SU-DHL-6 (cell line): ENCODE results near the gene TNNI2.
A peak's percentile ranks its signal among the peaks of the same experiment; 100 is the strongest.

Experiments
- H2AFZ ChIP-seq: fragments of 200-600 bp; sonication (generic); 2 replicates; pipeline ENCODE4 v1.6.1; 2014; ENCODE audit warnings: low read depth, mild to moderate bottlenecking, moderate library complexity, mixed read lengths, antibody characterized with exemption, low read length; ENCODE audit not compliant: severe bottlenecking
- H3F3A ChIP-seq: fragments of 200-600 bp; shearing (Covaris generic); 2 replicates; pipeline ENCODE4 v1.6.0; 2016; ENCODE audit warnings: antibody characterized with exemption, mild to moderate bottlenecking; ENCODE audit not compliant: insufficient read depth
- H3K27ac ChIP-seq: fragments of 200-600 bp; sonication (generic); 2 replicates; pipeline ENCODE4 v1.5.1; 2016; ENCODE audit warnings: low read depth, mild to moderate bottlenecking, low read length, moderate library complexity, mixed read lengths
- H3K27me3 ChIP-seq: fragments of 200-600 bp; sonication (generic), shearing (Covaris generic); 2 replicates; pipeline ENCODE4 v1.6.0; 2014; ENCODE audit warnings: mild to moderate bottlenecking, low read length
- H3K36me3 ChIP-seq: fragments of 200-600 bp; sonication (generic); 2 replicates; pipeline ENCODE4 v1.6.1; 2014; ENCODE audit warnings: mild to moderate bottlenecking, low read length, mixed read lengths
- H3K4me2 ChIP-seq: fragments of 300-600, 200-600 bp; shearing (Covaris generic), sonication (generic); 2 replicates; pipeline ENCODE4 v1.6.0; 2014; ENCODE audit warnings: low read length, low read depth, mild to moderate bottlenecking; ENCODE audit not compliant: poor library complexity, severe bottlenecking
- H3K4me3 ChIP-seq: fragments of 200-600 bp; sonication (generic); 2 replicates; pipeline ENCODE4 v1.5.1; 2014; ENCODE audit warnings: antibody characterized with exemption, low read length, mild to moderate bottlenecking, mixed read lengths; ENCODE audit not compliant: insufficient read depth, poor library complexity, severe bottlenecking
- H3K79me2 ChIP-seq: fragments of 200-600 bp; sonication (generic); 2 replicates; pipeline ENCODE4 v1.6.1; 2014; ENCODE audit warnings: mild to moderate bottlenecking, low read length, moderate library complexity; ENCODE audit not compliant: insufficient read depth
- H3K9ac ChIP-seq: fragments of 200-600 bp; sonication (generic); 2 replicates; pipeline ENCODE4 v1.7.0; 2014; ENCODE audit warnings: mild to moderate bottlenecking, low read length
- H3K9me2 ChIP-seq: fragments of 200-600 bp; sonication (generic); replicated peaks from 2 replicates; pipeline ENCODE4 v1.6.1; 2014; ENCODE audit warnings: low read length; ENCODE audit not compliant: insufficient read depth
- H3K9me3 ChIP-seq: fragments of 200-600 bp; sonication (generic); 2 replicates; pipeline ENCODE4 v1.6.1; 2014; ENCODE audit warnings: low read length, mixed read lengths; ENCODE audit not compliant: insufficient read depth
- H4K20me1 ChIP-seq: fragments of 200-600 bp; sonication (generic); 2 replicates; pipeline ENCODE4 v1.6.1; 2014; ENCODE audit warnings: low read depth, mild to moderate bottlenecking, antibody characterized with exemption, low read length, moderate library complexity, mixed read lengths
- EZH2phosphoT487 ChIP-seq: fragments of 200-600 bp; sonication (generic), shearing (Covaris generic); conservative IDR thresholded peaks from 2 replicates; pipeline ENCODE4 v1.6.1; 2018; ENCODE audit warnings: mild to moderate bottlenecking, antibody characterized with exemption, low read length, moderate library complexity, mixed read lengths
- TF ChIP-seq, protein P1 (sequence below): fragments of 200-600 bp; sonication (generic); IDR thresholded peaks from one replicate; pipeline ENCODE4 v1.5.1; 2017; ENCODE audit warnings: antibody characterized with exemption, mild to moderate bottlenecking, low read length, moderate library complexity; ENCODE audit not compliant: insufficient read depth, poor library complexity, severe bottlenecking

TNNI2 gene

DNA sequence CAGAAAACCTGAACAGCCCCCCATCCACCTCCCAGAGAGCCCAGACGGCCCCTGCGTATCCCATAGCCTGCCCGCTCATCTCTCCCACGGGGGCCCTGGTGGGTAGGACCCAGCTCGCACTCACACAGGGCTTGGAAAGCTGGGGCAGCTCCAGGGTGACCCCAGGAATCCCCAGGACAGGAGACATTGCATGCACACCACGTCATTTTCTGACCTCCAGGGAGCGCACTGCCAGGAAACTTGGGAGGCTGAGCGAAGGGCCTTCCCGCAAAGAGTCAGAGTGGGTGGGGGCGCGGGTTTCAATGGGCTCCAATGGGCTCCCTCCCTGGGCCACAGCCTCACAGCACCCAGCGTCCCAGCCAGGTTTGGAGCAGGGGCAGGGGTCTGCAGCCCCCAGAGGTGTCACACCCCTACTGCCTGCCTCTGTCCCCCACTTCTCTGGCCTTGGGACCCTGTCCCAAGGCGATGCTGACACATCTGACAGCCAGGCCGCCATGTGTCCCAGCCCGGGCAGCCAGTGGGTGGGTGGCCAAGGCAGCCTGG, 12.2 kb upstream of the TNNI2 start:
- Histone ChIP-seq H3K79me2 (no peaks in the 10 kb centered on the region), H2AFZ (no peak overlapping the region), H3K9me2 (no peaks in the 10 kb centered on the region), H3F3A (no peaks in the 10 kb centered on the region), H3K4me3 (no peak overlapping the region), H3K9me3 (no peaks in the 10 kb centered on the region), H3K4me2 (no peak overlapping the region), H4K20me1 (no peaks in the 10 kb centered on the region), H3K27me3 (no peaks in the 10 kb centered on the region), H3K27ac (no peak overlapping the region), H3K36me3 (no peaks in the 10 kb centered on the region), H3K9ac (no peak overlapping the region)
- TF ChIP-seq EZH2phosphoT487 = no peak
- TF ChIP-seq, protein P1, sequence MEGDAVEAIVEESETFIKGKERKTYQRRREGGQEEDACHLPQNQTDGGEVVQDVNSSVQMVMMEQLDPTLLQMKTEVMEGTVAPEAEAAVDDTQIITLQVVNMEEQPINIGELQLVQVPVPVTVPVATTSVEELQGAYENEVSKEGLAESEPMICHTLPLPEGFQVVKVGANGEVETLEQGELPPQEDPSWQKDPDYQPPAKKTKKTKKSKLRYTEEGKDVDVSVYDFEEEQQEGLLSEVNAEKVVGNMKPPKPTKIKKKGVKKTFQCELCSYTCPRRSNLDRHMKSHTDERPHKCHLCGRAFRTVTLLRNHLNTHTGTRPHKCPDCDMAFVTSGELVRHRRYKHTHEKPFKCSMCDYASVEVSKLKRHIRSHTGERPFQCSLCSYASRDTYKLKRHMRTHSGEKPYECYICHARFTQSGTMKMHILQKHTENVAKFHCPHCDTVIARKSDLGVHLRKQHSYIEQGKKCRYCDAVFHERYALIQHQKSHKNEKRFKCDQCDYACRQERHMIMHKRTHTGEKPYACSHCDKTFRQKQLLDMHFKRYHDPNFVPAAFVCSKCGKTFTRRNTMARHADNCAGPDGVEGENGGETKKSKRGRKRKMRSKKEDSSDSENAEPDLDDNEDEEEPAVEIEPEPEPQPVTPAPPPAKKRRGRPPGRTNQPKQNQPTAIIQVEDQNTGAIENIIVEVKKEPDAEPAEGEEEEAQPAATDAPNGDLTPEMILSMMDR = peak; percentile 33

DNA sequence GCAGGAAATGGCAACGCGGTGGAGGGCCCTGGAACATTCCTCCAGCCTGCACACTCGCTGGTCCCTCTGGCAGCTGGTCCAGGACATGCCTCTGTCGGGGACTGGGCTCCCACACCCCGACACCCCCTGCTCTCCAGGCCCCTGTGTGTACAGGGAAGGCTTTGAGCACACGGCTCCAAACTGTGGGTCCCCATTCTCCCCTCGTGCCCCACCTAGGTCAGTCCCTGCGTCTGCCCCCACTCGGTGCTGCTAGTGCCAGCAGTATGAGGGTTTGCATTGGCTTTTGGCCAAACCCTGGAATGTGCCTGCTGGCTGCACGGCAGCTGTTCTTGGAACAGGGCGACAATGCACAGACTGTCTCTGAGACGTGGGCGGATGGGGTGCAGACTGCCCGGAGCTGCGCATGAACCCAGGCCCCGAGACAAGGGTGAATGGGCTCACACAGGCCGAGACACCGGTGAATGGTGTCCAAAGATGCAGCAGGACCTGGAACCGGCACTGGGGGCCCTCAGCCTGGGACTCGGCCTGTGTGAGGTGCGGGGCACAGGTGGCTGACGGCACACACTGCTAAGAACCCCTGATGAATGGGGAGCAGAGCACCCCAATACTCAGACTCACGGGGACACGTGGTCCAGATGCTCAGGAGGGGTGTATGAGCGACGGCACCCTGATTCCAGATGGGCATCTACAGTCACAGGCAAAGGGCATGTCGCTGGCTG, 11.5 kb upstream of the TNNI2 start:
- Histone ChIP-seq H3K4me3 (no peak overlapping the region), H4K20me1 (no peaks in the 10 kb centered on the region), H3K9me3 (no peaks in the 10 kb centered on the region), H3K27ac (no peak overlapping the region), H3F3A (no peaks in the 10 kb centered on the region), H3K9me2 (no peaks in the 10 kb centered on the region), H3K9ac (no peak overlapping the region), H3K27me3 (no peaks in the 10 kb centered on the region), H3K4me2 (no peak overlapping the region), H2AFZ (no peak overlapping the region), H3K79me2 (no peaks in the 10 kb centered on the region), H3K36me3 (no peaks in the 10 kb centered on the region)
- TF ChIP-seq, protein P1 = no peak
- no peak for TF ChIP-seq EZH2phosphoT487

DNA sequence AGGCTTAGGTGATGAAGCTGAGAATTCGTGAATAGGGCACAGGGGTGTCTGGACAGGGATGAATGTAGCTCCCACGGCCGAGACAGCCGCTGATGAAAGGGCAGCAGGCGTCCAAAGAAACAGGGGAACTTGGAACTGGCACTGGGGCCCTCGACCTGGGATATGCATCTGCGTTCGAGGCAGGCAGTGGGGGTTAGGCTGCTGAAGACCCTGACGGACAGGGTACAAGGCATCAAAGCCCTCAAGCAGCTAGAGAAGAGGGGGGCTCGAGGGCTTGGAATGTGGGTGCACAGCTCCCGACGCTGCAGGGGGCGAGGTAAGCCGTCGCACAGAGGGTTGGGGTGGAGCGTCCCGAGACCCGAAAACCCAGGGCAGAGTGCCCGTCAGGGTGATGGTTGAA, 10.8 kb upstream of the TNNI2 start:
- no peaks in the 10 kb centered on the region for H3K36me3 ChIP-seq
- no peaks in the 10 kb centered on the region for H3K27me3 ChIP-seq
- no peaks in the 10 kb centered on the region for H3F3A ChIP-seq
- H3K9ac ChIP-seq = no peak overlapping the region
- no peak overlapping the region for H3K4me3 ChIP-seq
- no peak overlapping the region for H2AFZ ChIP-seq
- no peaks in the 10 kb centered on the region for H4K20me1 ChIP-seq
- H3K4me2 ChIP-seq = no peak overlapping the region
- no peaks in the 10 kb centered on the region for H3K9me2 ChIP-seq
- TF ChIP-seq EZH2phosphoT487 = no peak
- TF ChIP-seq, protein P1 = no peak
- no peak overlapping the region for H3K27ac ChIP-seq
- no peaks in the 10 kb centered on the region for H3K9me3 ChIP-seq
- H3K79me2 ChIP-seq = no peaks in the 10 kb centered on the region
